PFSK-1 (cell line): ENCODE measurements around the gene EXOC6B.

Experiments
- FOXP2 ChIP-seq: optimal IDR thresholded peaks from 2 replicates; pipeline ENCODE3; 2011; ENCODE audit warnings: borderline replicate concordance, control low read depth, inconsistent platforms; ENCODE audit not compliant: insufficient read depth; ENCODE audit errors: extremely low read length, extremely low read depth
- POLR2AphosphoS5 ChIP-seq: IDR thresholded peaks from 2 replicates; pipeline ENCODE4 v1.6.1; 2012; ENCODE audit warnings: low read depth, mild to moderate bottlenecking, control low read depth, low read length, moderate library complexity
- TAF1 ChIP-seq: IDR thresholded peaks from 2 replicates; pipeline ENCODE4 v1.6.1; 2012; ENCODE audit warnings: low read length, control low read depth, borderline replicate concordance; ENCODE audit not compliant: insufficient read depth
- TF ChIP-seq, protein P1 (sequence below), 2 experiments: IDR thresholded peaks; 2 replicates each; pipeline versions ENCODE4 v1.6.1 to v1.8.0; 2011 to 2012; ENCODE audit warnings: low read depth in 2 of 2, low read length in 2 of 2, control low read depth in 1 of 2, inconsistent platforms in 1 of 2, mild to moderate bottlenecking in 1 of 2, moderate library complexity in 1 of 2; ENCODE audit not compliant: insufficient read depth in 1 of 2

DNA sequence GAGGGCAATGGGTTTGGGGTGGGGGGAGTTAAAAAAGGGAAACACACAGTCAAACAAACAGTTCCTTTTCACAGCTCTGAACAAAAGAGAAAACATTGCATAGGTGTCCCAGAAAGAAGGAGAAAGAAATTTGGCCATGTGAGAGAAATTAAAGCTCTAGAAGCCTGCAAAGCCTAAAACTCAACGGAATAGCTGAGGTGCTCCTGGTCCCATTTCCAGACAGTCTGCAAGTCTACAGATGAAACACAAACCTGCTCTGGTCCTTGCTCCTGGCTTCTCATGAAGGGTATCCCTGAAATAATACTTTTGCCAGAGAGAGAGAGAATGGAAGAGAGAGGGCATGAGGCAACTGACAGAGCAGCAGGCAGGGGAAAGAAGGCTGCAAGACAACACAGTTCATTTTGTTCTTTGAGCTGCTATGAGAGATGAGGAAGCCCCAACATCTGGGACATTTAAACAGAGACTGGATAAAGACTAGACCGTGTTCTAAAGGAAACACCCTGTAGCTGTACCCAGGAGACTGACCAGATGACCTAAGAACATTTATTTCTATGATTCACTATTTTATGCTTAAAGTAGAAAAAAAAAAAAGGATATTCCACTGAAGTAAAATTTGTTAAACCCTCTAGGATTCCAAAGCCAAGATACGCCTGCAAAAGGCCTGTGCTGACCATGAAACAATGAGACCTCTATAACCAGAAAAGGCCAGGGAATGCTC, 620.9 kb downstream of the EXOC6B start:
- TF ChIP-seq FOXP2, result no peak
- no peak for TF ChIP-seq POLR2AphosphoS5
- TF ChIP-seq, protein P1, sequence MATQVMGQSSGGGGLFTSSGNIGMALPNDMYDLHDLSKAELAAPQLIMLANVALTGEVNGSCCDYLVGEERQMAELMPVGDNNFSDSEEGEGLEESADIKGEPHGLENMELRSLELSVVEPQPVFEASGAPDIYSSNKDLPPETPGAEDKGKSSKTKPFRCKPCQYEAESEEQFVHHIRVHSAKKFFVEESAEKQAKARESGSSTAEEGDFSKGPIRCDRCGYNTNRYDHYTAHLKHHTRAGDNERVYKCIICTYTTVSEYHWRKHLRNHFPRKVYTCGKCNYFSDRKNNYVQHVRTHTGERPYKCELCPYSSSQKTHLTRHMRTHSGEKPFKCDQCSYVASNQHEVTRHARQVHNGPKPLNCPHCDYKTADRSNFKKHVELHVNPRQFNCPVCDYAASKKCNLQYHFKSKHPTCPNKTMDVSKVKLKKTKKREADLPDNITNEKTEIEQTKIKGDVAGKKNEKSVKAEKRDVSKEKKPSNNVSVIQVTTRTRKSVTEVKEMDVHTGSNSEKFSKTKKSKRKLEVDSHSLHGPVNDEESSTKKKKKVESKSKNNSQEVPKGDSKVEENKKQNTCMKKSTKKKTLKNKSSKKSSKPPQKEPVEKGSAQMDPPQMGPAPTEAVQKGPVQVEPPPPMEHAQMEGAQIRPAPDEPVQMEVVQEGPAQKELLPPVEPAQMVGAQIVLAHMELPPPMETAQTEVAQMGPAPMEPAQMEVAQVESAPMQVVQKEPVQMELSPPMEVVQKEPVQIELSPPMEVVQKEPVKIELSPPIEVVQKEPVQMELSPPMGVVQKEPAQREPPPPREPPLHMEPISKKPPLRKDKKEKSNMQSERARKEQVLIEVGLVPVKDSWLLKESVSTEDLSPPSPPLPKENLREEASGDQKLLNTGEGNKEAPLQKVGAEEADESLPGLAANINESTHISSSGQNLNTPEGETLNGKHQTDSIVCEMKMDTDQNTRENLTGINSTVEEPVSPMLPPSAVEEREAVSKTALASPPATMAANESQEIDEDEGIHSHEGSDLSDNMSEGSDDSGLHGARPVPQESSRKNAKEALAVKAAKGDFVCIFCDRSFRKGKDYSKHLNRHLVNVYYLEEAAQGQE (IDR thresholded peaks at IDR 0.05; ENCODE audit: insufficient read depth in 1 of 2, low read depth in 2 of 2, low read length in 2 of 2), result no peak
- TF ChIP-seq TAF1, result no peak
